ENCODE results near the gene RXRA. TPM values are rescaled to one million over a fixed set of nuclear protein-coding genes. Genes with fewer than 3 reads are reported as not detected.

RXRA gene
- total and polyA plus RNA-seq, 12 donors, result 5.5 to 114 (median 71.3) TPM

DNA sequence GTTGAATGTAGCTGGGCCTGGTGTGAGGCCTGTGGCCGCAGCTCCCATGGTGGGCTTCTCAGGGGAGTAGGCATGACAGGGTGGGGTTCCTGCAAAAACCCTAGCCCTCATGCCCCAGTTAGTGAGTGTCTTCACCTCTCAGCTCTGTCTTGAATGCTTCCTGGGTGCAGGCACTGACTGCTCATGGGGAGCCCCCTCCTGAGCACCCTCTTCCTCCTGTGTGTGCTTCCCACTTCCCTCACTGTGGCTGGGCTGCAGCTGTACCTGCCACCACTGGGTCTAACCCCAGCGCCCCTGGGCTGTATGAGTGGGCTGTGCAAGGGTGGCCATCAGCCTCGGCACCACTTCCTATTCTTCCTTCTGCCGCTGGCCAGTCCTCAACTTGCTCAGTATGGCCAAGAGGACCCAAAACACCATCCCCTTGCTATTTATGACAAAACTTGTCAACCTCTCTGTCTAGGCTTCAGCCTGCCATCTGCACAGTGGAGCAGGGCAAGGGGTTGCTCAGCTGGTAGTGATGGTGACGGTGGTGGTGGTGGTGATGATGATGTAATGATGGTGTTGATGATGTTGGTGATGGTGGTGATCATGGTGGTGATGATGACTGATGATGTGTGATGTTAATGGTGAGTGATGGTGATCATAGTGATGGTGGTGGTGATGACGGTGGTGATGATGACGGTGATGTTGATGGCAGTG is 67.5 kb downstream of the RXRA start:
- Histone ChIP-seq H3K9me3 (replicated peaks in 1 of 3) (no peaks in the 10 kb centered on the region), H3K27ac (peak overlapping the region in 1 of 5 donors; percentile 33), H3K4me3 (no peak overlapping the region), H3K4me1 (replicated peaks in 1 of 2) (peaks cover 20 to 66% of the 10 kb centered on the region in 2 donors), H3K27me3 (no peaks in the 10 kb centered on the region), H3K36me3 (replicated peaks in 1 of 2) (no peaks in the 10 kb centered on the region)
- 85 to 94% (median 92%) methylated on average over 6 to 7 of the region's 7 CpGs for WGBS, 4 donors
- intact Hi-C loops (cut with DNase I), result no loop called here
- TF ChIP-seq CTCF (IDR thresholded peaks at IDR 0.05), result no peak
- no peak for TF ChIP-seq POLR2A (IDR thresholded peaks at IDR 0.05)
- DNase-seq, result no peak

- TF ChIP-seq CTCF (IDR thresholded peaks at IDR 0.05) (no peak), POLR2A (IDR thresholded peaks at IDR 0.05) (no peak)
- no peaks in the 10 kb centered on the region for H3K27me3 ChIP-seq
- WGBS, 4 donors, result 57 to 79% (median 69%) methylated on average over 10 to 16 of the region's 16 CpGs
- H3K4me1 ChIP-seq (replicated peaks in 1 of 2), result peaks cover 11 to 53% of the 10 kb centered on the region in 2 donors
- no peaks in the 10 kb centered on the region for H3K9me3 ChIP-seq (replicated peaks in 1 of 3)
- no peak overlapping the region for H3K4me3 ChIP-seq
- intact Hi-C loops (cut with DNase I), result no loop called here
- peak overlapping the region in 2 of 5 donors; percentile 47 to 70 for H3K27ac ChIP-seq
- no peaks in the 10 kb centered on the region for H3K36me3 ChIP-seq (replicated peaks in 1 of 2)
- no peak for DNase-seq
Measured at GRCh38 chr9:134395002-134395517, 68.8 kb downstream of the RXRA start.

GRCh38 chr9:134395737-134396257 is 69.5 kb downstream of the RXRA start:
- Histone ChIP-seq H3K4me1 (replicated peaks in 1 of 2) (peaks cover 11 to 46% of the 10 kb centered on the region in 2 donors), H3K27ac (peak overlapping the region in 2 of 5 donors; percentile 47 to 70), H3K4me3 (no peak overlapping the region), H3K36me3 (replicated peaks in 1 of 2) (no peaks in the 10 kb centered on the region), H3K27me3 (no peaks in the 10 kb centered on the region), H3K9me3 (replicated peaks in 1 of 3) (no peaks in the 10 kb centered on the region)
- intact Hi-C loops (cut with DNase I), result no loop called here
- DNase-seq, result no peak
- TF ChIP-seq POLR2A (IDR thresholded peaks at IDR 0.05) (no peak), CTCF (IDR thresholded peaks at IDR 0.05) (no peak)
- 66 to 87% (median 76%) methylated on average over 3 to 12 of the region's 12 CpGs for WGBS, 4 donors

- no peak for TF ChIP-seq CTCF (IDR thresholded peaks at IDR 0.05)
- TF ChIP-seq POLR2A (IDR thresholded peaks at IDR 0.05), result no peak
- Histone ChIP-seq H3K4me1 (replicated peaks in 1 of 2) (peaks cover 11 to 41% of the 10 kb centered on the region in 2 donors), H3K4me3 (no peak overlapping the region), H3K9me3 (replicated peaks in 1 of 3) (no peaks in the 10 kb centered on the region), H3K36me3 (replicated peaks in 1 of 2) (no peaks in the 10 kb centered on the region), H3K27ac (peak overlapping the region in 2 of 5 donors; percentile 47 to 70), H3K27me3 (no peaks in the 10 kb centered on the region)
- WGBS, 4 donors, result 55 to 65% (median 62%) methylated on average over 6 to 18 of the region's 18 CpGs
- intact Hi-C loops (cut with DNase I), result no loop called here
- no peak for DNase-seq
Measured at GRCh38 chr9:134396258-134396742, 70.0 kb downstream of the RXRA start.

All from adrenal gland (tissue), 12 donors.